HEK293 (cell line): ENCODE results near the gene ANKRD31.

ENCODE experiments used
- CTCF ChIA-PET: fragments of 350-600 bp; formaldehyde crosslinking; extraction: SDS; loops from one replicate; lab custom pipeline; 2021; ENCODE audit warnings: antibody characterized with exemption; lab: Yijun Ruan, JAX
- POLR2A ChIA-PET: fragments of 300-600 bp; formaldehyde crosslinking; extraction: SDS; loops from one replicate; lab custom pipeline; 2020; ENCODE audit warnings: antibody characterized with exemption, inconsistent platforms; lab: Yijun Ruan, JAX
- H3K27ac ChIP-seq: fragments of 200-500 bp; sonication (Bioruptor generic); 2 replicates; pipeline ENCODE4 v1.5.1; 2014; ENCODE audit warnings: low read depth, low read length, control low read depth, inconsistent platforms; ENCODE audit errors: extremely low read depth
- H3K36me3 ChIP-seq, 2 experiments: fragments of 200-500 bp in 1 of 2; sonication (Bioruptor generic) in 1 of 2; 1 replicate in 1 of 2; 2 replicates in 1 of 2; pipeline ENCODE4 v1.5.1; 2014 to 2017; ENCODE audit warnings: inconsistent platforms in 2 of 2, low read length in 2 of 2; ENCODE audit not compliant: control insufficient read depth in 2 of 2, insufficient read depth in 1 of 2
- H3K4me1 ChIP-seq: fragments of 200-500 bp; sonication (Bioruptor generic); 2 replicates; pipeline ENCODE4 v1.5.1; 2014; ENCODE audit warnings: mild to moderate bottlenecking, low read length, inconsistent platforms; ENCODE audit not compliant: control insufficient read depth, insufficient read depth
- H3K4me3 ChIP-seq: 2 replicates; pipeline ENCODE4 v1.5.1; 2011; ENCODE audit warnings: low read depth, mild to moderate bottlenecking, control low read depth, low read length, moderate library complexity
- H3K9me3 ChIP-seq: fragments of 200-500 bp; sonication (Bioruptor generic); 2 replicates; pipeline ENCODE4 v1.5.1; 2014; ENCODE audit warnings: low read depth, low read length, inconsistent platforms; ENCODE audit not compliant: control insufficient read depth, insufficient read depth
- GLIS1 ChIP-seq: fragments of 450-650 bp; formaldehyde crosslinking; IDR thresholded peaks from 2 replicates; pipeline ENCODE4 v1.5.1; 2016; ENCODE audit warnings: missing biosample characterization, missing genetic modification characterization
- HOXC10 ChIP-seq: sonication (generic); formaldehyde crosslinking; IDR thresholded peaks from 2 replicates; pipeline ENCODE4 v1.8.1; 2023; ENCODE audit warnings: mild to moderate bottlenecking, missing genetic modification reagents
- OVOL3 ChIP-seq: fragments of 450-650 bp; formaldehyde crosslinking; IDR thresholded peaks from 2 replicates; pipeline ENCODE4 v1.5.1; 2016; ENCODE audit warnings: missing biosample characterization, missing genetic modification characterization
- SCRT2 ChIP-seq: fragments of 450-650 bp; formaldehyde crosslinking; IDR thresholded peaks from 2 replicates; pipeline ENCODE4 v1.5.1; 2016; ENCODE audit warnings: missing biosample characterization, missing genetic modification characterization
- SP2 ChIP-seq: fragments of 450-650 bp; formaldehyde crosslinking; IDR thresholded peaks from 2 replicates; pipeline ENCODE4 v1.5.1; 2016; ENCODE audit warnings: missing biosample characterization, missing genetic modification characterization
- TCF7L2 ChIP-seq: IDR thresholded peaks from 2 replicates; pipeline ENCODE4 v1.6.1; 2011; ENCODE audit warnings: low read depth, mild to moderate bottlenecking, inconsistent platforms, low read length, moderate library complexity, borderline replicate concordance
- WT1 ChIP-seq: fragments of 450-650 bp; formaldehyde crosslinking; IDR thresholded peaks from 2 replicates; pipeline ENCODE4 v1.5.1; 2016; ENCODE audit warnings: missing biosample characterization, missing genetic modification characterization
- ZBTB1 ChIP-seq: fragments of 450-650 bp; formaldehyde crosslinking; IDR thresholded peaks from 2 replicates; pipeline ENCODE4 v1.5.1; 2016; ENCODE audit warnings: missing biosample characterization, missing genetic modification characterization
- ZBTB8A ChIP-seq: fragments of 450-650 bp; formaldehyde crosslinking; IDR thresholded peaks from 2 replicates; pipeline ENCODE4 v1.5.1; 2016; ENCODE audit warnings: missing biosample characterization, missing genetic modification characterization
- ZFP69B ChIP-seq: fragments of 450-650 bp; formaldehyde crosslinking; IDR thresholded peaks from 2 replicates; pipeline ENCODE4 v1.5.1; 2016; ENCODE audit warnings: missing biosample characterization, missing genetic modification characterization
- ZNF132 ChIP-seq: fragments of 450-650 bp; formaldehyde crosslinking; IDR thresholded peaks from 2 replicates; pipeline ENCODE4 v1.5.1; 2017; ENCODE audit warnings: missing biosample characterization, missing genetic modification characterization, borderline replicate concordance
- ZNF138 ChIP-seq: fragments of 450-650 bp; formaldehyde crosslinking; IDR thresholded peaks from 2 replicates; pipeline ENCODE4 v1.5.1; 2016; ENCODE audit warnings: missing biosample characterization, missing genetic modification characterization, borderline replicate concordance
- ZNF169 ChIP-seq: fragments of 450-650 bp; formaldehyde crosslinking; IDR thresholded peaks from 2 replicates; pipeline ENCODE4 v1.5.1; 2016; ENCODE audit warnings: missing biosample characterization, missing genetic modification characterization
- ZNF239 ChIP-seq: fragments of 450-650 bp; formaldehyde crosslinking; IDR thresholded peaks from 2 replicates; pipeline ENCODE4 v1.5.1; 2016; ENCODE audit warnings: missing biosample characterization, missing genetic modification characterization
- ZNF501 ChIP-seq: fragments of 450-650 bp; formaldehyde crosslinking; IDR thresholded peaks from 2 replicates; pipeline ENCODE4 v1.5.1; 2016; ENCODE audit warnings: missing biosample characterization, missing genetic modification characterization
- ZNF521 ChIP-seq: fragments of 450-650 bp; formaldehyde crosslinking; IDR thresholded peaks from 2 replicates; pipeline ENCODE4 v1.5.1; 2017; ENCODE audit warnings: missing biosample characterization, mild to moderate bottlenecking, missing genetic modification characterization
- ZNF555 ChIP-seq: fragments of 450-650 bp; formaldehyde crosslinking; conservative IDR thresholded peaks from 2 replicates; pipeline ENCODE4 v1.5.1; 2017; ENCODE audit warnings: missing biosample characterization, mild to moderate bottlenecking, missing genetic modification characterization, inconsistent platforms
- ZNF776 ChIP-seq: fragments of 450-650 bp; formaldehyde crosslinking; IDR thresholded peaks from 2 replicates; pipeline ENCODE4 v1.5.0; 2017; ENCODE audit warnings: missing biosample characterization, missing genetic modification characterization, borderline replicate concordance
- TF ChIP-seq, protein P1 (sequence below): fragments of 450-650 bp; formaldehyde crosslinking; IDR thresholded peaks from 2 replicates; pipeline ENCODE4 v1.5.1; 2016; ENCODE audit warnings: missing biosample characterization, missing genetic modification characterization, borderline replicate concordance
- TF ChIP-seq, protein P2 (sequence below): fragments of 450-650 bp; formaldehyde crosslinking; optimal IDR thresholded peaks from 2 replicates; pipeline ENCODE3; 2016; ENCODE audit warnings: missing biosample characterization, mild to moderate bottlenecking, missing genetic modification characterization
- TF ChIP-seq, protein P3 (sequence below): fragments of 450-650 bp; formaldehyde crosslinking; IDR thresholded peaks from 2 replicates; pipeline ENCODE4 v1.5.1; 2016; ENCODE audit warnings: missing biosample characterization, missing genetic modification characterization
- TF ChIP-seq, protein P4 (sequence below): fragments of 450-650 bp; formaldehyde crosslinking; IDR thresholded peaks from 2 replicates; pipeline ENCODE4 v1.5.0; 2017; ENCODE audit warnings: missing biosample characterization, missing genetic modification characterization, borderline replicate concordance
- TF ChIP-seq, protein P5 (sequence below): IDR thresholded peaks from 2 replicates; pipeline ENCODE4 v1.6.1; 2011; ENCODE audit warnings: mild to moderate bottlenecking, low read depth, low read length, borderline replicate concordance

ANKRD31 gene

DNA sequence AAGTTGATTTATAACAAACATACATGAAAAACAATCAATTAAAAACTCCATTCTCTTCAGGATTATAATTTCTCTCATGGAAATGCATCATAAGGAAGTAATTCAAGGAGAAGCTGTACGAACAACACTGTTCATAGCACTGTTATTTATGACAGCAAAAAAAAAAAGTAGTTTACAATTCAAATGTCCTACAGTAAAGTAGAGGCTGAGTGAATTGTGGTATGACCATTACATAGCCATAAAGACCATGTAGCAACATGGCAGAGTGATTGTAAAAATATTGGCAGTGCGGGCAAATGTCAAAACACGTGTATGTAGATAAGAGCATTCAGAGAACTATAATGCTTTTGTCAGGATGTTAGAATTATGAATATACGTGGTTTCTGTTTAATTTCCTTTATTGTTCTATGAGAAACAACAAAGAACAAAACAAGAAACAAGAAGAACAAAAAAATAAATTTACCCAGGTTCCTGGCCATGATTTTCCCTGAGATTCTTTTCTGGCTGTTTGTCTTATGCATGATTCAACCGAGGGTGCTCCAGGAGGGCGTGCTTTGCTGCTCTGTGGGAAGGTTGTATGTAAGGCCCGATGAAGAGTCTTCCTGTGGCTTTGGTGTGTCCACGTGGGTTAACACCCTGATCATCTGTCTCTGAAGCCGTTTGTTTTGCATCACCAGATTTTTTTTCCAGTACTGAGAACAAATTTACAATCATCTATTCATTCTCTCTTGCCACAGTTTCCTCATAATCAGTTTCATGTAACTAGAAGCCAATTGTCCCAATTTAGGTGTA lies 213.1 kb downstream of the ANKRD31 start (continued):
- TF ChIP-seq ZNF776 (tag by site-specific recombination) (no peak), SP2 (tag by site-specific recombination) (no peak), TCF7L2 (no peak)
- TF ChIP-seq, protein P1, sequence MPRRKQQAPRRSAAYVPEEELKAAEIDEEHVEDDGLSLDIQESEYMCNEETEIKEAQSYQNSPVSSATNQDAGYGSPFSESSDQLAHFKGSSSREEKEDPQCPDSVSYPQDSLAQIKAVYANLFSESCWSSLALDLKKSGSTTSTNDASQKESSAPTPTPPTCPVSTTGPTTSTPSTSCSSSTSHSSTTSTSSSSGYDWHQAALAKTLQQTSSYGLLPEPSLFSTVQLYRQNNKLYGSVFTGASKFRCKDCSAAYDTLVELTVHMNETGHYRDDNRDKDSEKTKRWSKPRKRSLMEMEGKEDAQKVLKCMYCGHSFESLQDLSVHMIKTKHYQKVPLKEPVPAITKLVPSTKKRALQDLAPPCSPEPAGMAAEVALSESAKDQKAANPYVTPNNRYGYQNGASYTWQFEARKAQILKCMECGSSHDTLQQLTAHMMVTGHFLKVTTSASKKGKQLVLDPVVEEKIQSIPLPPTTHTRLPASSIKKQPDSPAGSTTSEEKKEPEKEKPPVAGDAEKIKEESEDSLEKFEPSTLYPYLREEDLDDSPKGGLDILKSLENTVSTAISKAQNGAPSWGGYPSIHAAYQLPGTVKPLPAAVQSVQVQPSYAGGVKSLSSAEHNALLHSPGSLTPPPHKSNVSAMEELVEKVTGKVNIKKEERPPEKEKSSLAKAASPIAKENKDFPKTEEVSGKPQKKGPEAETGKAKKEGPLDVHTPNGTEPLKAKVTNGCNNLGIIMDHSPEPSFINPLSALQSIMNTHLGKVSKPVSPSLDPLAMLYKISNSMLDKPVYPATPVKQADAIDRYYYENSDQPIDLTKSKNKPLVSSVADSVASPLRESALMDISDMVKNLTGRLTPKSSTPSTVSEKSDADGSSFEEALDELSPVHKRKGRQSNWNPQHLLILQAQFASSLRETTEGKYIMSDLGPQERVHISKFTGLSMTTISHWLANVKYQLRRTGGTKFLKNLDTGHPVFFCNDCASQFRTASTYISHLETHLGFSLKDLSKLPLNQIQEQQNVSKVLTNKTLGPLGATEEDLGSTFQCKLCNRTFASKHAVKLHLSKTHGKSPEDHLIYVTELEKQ (tag by site-specific recombination): no peak

DNA sequence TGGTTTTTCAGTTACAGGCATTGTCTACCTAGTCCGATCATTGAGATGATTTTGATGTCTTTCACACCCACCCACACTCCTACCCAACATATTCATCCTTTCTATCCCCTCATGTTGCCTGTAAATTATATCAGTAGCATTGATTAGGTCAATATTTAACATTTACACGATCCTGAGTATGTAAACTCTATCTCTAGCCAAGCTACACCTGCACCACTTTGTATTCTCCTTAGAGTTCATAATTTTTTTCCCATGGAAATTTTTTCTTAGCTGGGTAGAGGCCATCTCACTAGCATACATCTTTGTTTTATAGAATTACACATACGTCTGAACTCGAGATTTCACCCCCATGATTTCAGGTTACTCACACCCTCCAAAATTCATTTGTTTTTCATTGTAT lies 214.9 kb downstream of the ANKRD31 start:
- H3K4me3 ChIP-seq: no peak overlapping the region
- no peaks in the 10 kb centered on the region for H3K4me1 ChIP-seq
- H3K36me3 ChIP-seq: no peaks in the 10 kb centered on the region
- H3K27ac ChIP-seq: no peak overlapping the region
- CTCF ChIA-PET: no interaction called here
- POLR2A ChIA-PET: no interaction called here
- TF ChIP-seq ZBTB8A (tag by site-specific recombination) (no peak), ZNF501 (tag by site-specific recombination) (no peak), ZNF132 (tag by site-specific recombination) (no peak), WT1 (tag by site-specific recombination) (no peak), ZBTB1 (tag by site-specific recombination) (no peak), ZNF239 (no peak), ZNF555 (no peak), ZNF169 (no peak), SCRT2 (tag by site-specific recombination) (no peak), ZFP69B (tag by site-specific recombination) (no peak), HOXC10 (CRISPR knock-in tag) (no peak), ZNF521 (no peak), ZNF138 (tag by site-specific recombination) (no peak), GLIS1 (tag by site-specific recombination) (no peak), OVOL3 (tag by site-specific recombination) (no peak)
- TF ChIP-seq, protein P2, sequence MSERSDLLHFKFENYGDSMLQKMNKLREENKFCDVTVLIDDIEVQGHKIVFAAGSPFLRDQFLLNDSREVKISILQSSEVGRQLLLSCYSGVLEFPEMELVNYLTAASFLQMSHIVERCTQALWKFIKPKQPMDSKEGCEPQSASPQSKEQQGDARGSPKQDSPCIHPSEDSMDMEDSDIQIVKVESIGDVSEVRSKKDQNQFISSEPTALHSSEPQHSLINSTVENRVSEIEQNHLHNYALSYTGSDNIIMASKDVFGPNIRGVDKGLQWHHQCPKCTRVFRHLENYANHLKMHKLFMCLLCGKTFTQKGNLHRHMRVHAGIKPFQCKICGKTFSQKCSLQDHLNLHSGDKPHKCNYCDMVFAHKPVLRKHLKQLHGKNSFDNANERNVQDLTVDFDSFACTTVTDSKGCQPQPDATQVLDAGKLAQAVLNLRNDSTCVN: no peak
- TF ChIP-seq, protein P3, sequence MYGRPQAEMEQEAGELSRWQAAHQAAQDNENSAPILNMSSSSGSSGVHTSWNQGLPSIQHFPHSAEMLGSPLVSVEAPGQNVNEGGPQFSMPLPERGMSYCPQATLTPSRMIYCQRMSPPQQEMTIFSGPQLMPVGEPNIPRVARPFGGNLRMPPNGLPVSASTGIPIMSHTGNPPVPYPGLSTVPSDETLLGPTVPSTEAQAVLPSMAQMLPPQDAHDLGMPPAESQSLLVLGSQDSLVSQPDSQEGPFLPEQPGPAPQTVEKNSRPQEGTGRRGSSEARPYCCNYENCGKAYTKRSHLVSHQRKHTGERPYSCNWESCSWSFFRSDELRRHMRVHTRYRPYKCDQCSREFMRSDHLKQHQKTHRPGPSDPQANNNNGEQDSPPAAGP: no peak
- TF ChIP-seq, protein P4, sequence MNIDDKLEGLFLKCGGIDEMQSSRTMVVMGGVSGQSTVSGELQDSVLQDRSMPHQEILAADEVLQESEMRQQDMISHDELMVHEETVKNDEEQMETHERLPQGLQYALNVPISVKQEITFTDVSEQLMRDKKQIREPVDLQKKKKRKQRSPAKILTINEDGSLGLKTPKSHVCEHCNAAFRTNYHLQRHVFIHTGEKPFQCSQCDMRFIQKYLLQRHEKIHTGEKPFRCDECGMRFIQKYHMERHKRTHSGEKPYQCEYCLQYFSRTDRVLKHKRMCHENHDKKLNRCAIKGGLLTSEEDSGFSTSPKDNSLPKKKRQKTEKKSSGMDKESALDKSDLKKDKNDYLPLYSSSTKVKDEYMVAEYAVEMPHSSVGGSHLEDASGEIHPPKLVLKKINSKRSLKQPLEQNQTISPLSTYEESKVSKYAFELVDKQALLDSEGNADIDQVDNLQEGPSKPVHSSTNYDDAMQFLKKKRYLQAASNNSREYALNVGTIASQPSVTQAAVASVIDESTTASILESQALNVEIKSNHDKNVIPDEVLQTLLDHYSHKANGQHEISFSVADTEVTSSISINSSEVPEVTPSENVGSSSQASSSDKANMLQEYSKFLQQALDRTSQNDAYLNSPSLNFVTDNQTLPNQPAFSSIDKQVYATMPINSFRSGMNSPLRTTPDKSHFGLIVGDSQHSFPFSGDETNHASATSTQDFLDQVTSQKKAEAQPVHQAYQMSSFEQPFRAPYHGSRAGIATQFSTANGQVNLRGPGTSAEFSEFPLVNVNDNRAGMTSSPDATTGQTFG (tag by site-specific recombination): no peak
- TF ChIP-seq, protein P5, sequence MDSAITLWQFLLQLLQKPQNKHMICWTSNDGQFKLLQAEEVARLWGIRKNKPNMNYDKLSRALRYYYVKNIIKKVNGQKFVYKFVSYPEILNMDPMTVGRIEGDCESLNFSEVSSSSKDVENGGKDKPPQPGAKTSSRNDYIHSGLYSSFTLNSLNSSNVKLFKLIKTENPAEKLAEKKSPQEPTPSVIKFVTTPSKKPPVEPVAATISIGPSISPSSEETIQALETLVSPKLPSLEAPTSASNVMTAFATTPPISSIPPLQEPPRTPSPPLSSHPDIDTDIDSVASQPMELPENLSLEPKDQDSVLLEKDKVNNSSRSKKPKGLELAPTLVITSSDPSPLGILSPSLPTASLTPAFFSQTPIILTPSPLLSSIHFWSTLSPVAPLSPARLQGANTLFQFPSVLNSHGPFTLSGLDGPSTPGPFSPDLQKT: no peak
- H3K9me3 ChIP-seq: no peaks in the 10 kb centered on the region
